HepG2 (cell line): ENCODE results near the gene NHERF2. TPM values are rescaled to one million over a fixed set of nuclear protein-coding genes. Genes with fewer than 3 reads are reported as not detected.

Experiments used
- DNMT1 ChIP-seq: sonication (generic); formaldehyde crosslinking; IDR thresholded peaks from 2 replicates; pipeline ENCODE4 v1.5.1; 2020; ENCODE audit warnings: mild to moderate bottlenecking, missing genetic modification reagents
- DNMT3B ChIP-seq: conservative IDR thresholded peaks from 2 replicates; pipeline ENCODE4 v1.6.1; 2016; ENCODE audit warnings: missing biosample characterization, control low read depth
- FOXK1 ChIP-seq: sonication (generic); formaldehyde crosslinking; IDR thresholded peaks from 2 replicates; pipeline ENCODE4 v1.4.0; 2020; ENCODE audit warnings: low read depth, missing genetic modification reagents, borderline replicate concordance
- POLR2G ChIP-seq: fragments of 200-400 bp; formaldehyde crosslinking; IDR thresholded peaks from 2 replicates; pipeline ENCODE4 v1.6.1; 2018; ENCODE audit warnings: mild to moderate bottlenecking, low read depth, low read length, moderate library complexity
- SAFB2 ChIP-seq: sonication (generic); formaldehyde crosslinking; IDR thresholded peaks from 2 replicates; pipeline ENCODE4 v1.5.1; 2020; ENCODE audit warnings: missing genetic modification reagents, low read depth, mild to moderate bottlenecking, borderline replicate concordance
- SIX4 ChIP-seq: sonication (generic); formaldehyde crosslinking; IDR thresholded peaks from 2 replicates; pipeline ENCODE4 v1.4.0; 2020; ENCODE audit warnings: missing genetic modification reagents
- SRSF4 ChIP-seq: fragments of 200-400 bp; formaldehyde crosslinking; IDR thresholded peaks from one replicate; pipeline ENCODE4 v1.6.1; 2018; ENCODE audit warnings: mild to moderate bottlenecking, low read depth, low read length, moderate library complexity; ENCODE audit not compliant: poor library complexity, severe bottlenecking
- THAP11 ChIP-seq: IDR thresholded peaks from 2 replicates; pipeline ENCODE4 v1.6.1; 2016; ENCODE audit warnings: missing biosample characterization, missing genetic modification reagents
- ZNF326 ChIP-seq: sonication (generic); formaldehyde crosslinking; IDR thresholded peaks from 2 replicates; pipeline ENCODE4 v1.4.0; 2020; ENCODE audit warnings: missing genetic modification reagents, borderline replicate concordance
- ZNF44 ChIP-seq: sonication (generic); formaldehyde crosslinking; IDR thresholded peaks from 2 replicates; pipeline ENCODE4 v1.5.1; 2020; ENCODE audit warnings: mild to moderate bottlenecking, missing genetic modification reagents
- ZNF441 ChIP-seq: sonication (generic); formaldehyde crosslinking; IDR thresholded peaks from 2 replicates; pipeline ENCODE4 v1.7.0; 2021; ENCODE audit warnings: missing genetic modification reagents, borderline replicate concordance
- ZNF543 ChIP-seq: sonication (generic); formaldehyde crosslinking; IDR thresholded peaks from 2 replicates; pipeline ENCODE4 v1.4.0; 2020; ENCODE audit warnings: mild to moderate bottlenecking, missing genetic modification reagents
- ZNF577 ChIP-seq: sonication (generic); formaldehyde crosslinking; IDR thresholded peaks from 2 replicates; pipeline ENCODE4 v1.4.0; 2020; ENCODE audit warnings: mild to moderate bottlenecking, low read depth, missing genetic modification reagents, borderline replicate concordance
- polyA plus RNA-seq, 8 experiments: library from polyadenylated mRNA; depleted of rRNA in 3 of 8; stranded (reverse) in 7 of 8; unstranded in 1 of 8; fragments of >200 nt; fragmentation: Illumina TruSeq in 4 of 8; extraction: Trizol in 4 of 8; gene quantifications; 2 replicates each; pipeline versions ENCODE4 v1.2.1 to v1.2.3, GENCODE V29; 2011 to 2016; ENCODE audit warnings: low read depth in 4 of 8, missing spikeins in 1 of 8, mixed read lengths in 1 of 8; ENCODE audit not compliant: insufficient read depth in 1 of 8
- total RNA-seq, 5 experiments: library from RNA; depleted of rRNA; stranded (reverse); fragments of >200 nt; fragmentation: Illumina TruSeq; extraction: Trizol; gene quantifications; 2 replicates each; pipeline ENCODE4 v1.2.3, GENCODE V29; 2016; ENCODE audit warnings: low read depth in 1 of 5
- TF ChIP-seq, protein P1 (sequence below): sonication (generic); formaldehyde crosslinking; IDR thresholded peaks from 2 replicates; pipeline ENCODE4 v1.5.1; 2020; ENCODE audit warnings: mild to moderate bottlenecking, missing genetic modification reagents
- TF ChIP-seq, protein P2 (sequence below): sonication (generic); formaldehyde crosslinking; IDR thresholded peaks from 2 replicates; pipeline ENCODE4 v1.5.0; 2020; ENCODE audit warnings: mild to moderate bottlenecking, missing genetic modification reagents
- TF ChIP-seq, protein P3 (sequence below): sonication (generic); formaldehyde crosslinking; IDR thresholded peaks from 2 replicates; pipeline ENCODE4 v1.5.0; 2020; ENCODE audit warnings: missing genetic modification reagents
- TF ChIP-seq, protein P4 (sequence below): sonication (generic); formaldehyde crosslinking; IDR thresholded peaks from 2 replicates; pipeline ENCODE4 v1.5.1; 2020; ENCODE audit warnings: missing genetic modification reagents, mild to moderate bottlenecking, borderline replicate concordance
- TF ChIP-seq, protein P5 (sequence below): sonication (generic); formaldehyde crosslinking; IDR thresholded peaks from 2 replicates; pipeline ENCODE4 v1.4.0; 2020; ENCODE audit warnings: mild to moderate bottlenecking, low read depth, missing genetic modification reagents

NHERF2 gene
- total and polyA plus RNA-seq, 2 of the 13 experiments (the other 11 are each of a cell fraction or from before 2014, with no cell fraction given) = 23.7 to 39.3 TPM

DNA sequence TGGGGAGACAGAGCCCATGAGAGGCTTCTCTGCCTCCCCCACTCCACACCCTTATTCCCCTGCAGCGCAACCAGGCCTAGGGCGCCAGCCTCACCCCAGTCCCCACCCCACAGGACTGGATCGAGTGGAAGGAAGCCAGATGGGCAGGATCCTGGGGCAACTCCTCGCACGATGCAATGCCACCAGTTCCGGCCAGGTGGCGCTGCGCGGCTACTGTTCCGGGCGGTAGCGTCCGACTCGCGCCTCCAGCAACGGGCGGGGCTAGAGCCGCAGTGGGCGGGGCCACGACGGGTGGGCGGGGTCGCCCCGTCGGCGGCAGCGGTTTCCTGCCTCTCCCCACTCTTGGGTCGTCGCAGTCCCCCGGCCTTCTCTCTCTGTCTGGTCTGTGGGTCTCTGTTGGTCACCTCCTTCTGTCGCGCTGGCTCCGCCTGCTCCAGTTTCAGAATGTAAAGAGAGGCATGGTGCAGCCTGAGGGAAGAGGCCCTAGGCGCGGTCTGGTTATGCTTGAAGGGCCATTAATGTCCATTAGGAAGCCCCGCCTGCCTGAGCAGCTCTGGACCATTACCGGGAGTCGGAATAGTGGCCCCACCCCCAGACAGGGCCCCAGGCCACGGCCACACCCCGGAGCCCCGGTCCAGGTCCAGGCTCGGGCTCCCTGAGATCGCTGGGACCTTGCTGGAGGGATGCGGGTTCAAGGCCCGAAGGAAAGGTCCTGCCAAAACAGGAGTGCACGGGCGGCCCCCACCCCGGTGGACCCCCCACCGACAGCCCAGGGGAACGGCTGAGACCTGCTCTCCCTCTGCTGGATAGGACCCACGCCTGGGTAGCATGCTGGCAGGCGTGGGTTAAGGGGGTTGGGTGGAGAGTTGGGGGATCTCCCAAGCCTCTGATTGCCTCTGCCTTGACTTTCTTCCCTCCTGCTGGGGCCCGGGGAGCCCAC is 3.3 kb upstream of the NHERF2 start (continued):
- TF ChIP-seq, protein P1, sequence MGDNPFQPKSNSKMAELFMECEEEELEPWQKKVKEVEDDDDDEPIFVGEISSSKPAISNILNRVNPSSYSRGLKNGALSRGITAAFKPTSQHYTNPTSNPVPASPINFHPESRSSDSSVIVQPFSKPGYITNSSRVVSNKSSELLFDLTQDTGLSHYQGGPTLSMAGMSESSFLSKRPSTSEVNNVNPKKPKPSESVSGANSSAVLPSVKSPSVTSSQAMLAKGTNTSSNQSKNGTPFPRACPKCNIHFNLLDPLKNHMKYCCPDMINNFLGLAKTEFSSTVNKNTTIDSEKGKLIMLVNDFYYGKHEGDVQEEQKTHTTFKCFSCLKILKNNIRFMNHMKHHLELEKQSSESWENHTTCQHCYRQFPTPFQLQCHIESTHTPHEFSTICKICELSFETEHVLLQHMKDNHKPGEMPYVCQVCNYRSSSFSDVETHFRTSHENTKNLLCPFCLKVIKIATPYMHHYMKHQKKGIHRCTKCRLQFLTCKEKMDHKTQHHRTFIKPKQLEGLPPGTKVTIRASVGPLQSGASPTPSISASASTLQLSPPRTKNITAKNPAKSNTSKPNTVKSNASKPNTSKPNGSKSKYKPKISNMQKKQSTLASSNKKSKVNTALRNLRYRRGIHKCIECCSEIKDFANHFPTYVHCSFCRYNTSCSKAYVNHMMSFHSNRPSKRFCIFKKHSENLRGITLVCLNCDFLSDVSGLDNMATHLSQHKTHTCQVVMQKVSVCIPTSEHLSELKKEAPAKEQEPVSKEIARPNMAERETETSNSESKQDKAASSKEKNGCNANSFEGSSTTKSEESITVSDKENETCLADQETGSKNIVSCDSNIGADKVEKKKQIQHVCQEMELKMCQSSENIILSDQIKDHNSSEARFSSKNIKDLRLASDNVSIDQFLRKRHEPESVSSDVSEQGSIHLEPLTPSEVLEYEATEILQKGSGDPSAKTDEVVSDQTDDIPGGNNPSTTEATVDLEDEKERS (CRISPR knock-in tag) = peak; percentile 68; the same call in 1 of the 2 replicates
- TF ChIP-seq SRSF4 (no peak), ZNF543 (no peak), ZNF577 (CRISPR knock-in tag) (no peak), FOXK1 (CRISPR knock-in tag) (0 out of 2 replicates have a peak, but pooled peaks have one; percentile 26), SAFB2 (CRISPR knock-in tag) (no peak), DNMT1 (CRISPR knock-in tag) (no peak), POLR2G (peak; percentile 73), THAP11 (CRISPR knock-in tag) (peak; percentile 87), DNMT3B (CRISPR knock-in tag) (0 out of 2 replicates have a peak, but pooled peaks have one; percentile 29), ZNF44 (CRISPR knock-in tag) (no peak), ZNF326 (CRISPR knock-in tag) (no peak), SIX4 (CRISPR knock-in tag) (no peak), ZNF441 (CRISPR knock-in tag) (no peak)
- TF ChIP-seq, protein P2, sequence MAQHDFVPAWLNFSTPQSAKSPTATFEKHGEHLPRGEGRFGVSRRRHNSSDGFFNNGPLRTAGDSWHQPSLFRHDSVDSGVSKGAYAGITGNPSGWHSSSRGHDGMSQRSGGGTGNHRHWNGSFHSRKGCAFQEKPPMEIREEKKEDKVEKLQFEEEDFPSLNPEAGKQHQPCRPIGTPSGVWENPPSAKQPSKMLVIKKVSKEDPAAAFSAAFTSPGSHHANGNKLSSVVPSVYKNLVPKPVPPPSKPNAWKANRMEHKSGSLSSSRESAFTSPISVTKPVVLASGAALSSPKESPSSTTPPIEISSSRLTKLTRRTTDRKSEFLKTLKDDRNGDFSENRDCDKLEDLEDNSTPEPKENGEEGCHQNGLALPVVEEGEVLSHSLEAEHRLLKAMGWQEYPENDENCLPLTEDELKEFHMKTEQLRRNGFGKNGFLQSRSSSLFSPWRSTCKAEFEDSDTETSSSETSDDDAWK (CRISPR knock-in tag) = no peak
- TF ChIP-seq, protein P3, sequence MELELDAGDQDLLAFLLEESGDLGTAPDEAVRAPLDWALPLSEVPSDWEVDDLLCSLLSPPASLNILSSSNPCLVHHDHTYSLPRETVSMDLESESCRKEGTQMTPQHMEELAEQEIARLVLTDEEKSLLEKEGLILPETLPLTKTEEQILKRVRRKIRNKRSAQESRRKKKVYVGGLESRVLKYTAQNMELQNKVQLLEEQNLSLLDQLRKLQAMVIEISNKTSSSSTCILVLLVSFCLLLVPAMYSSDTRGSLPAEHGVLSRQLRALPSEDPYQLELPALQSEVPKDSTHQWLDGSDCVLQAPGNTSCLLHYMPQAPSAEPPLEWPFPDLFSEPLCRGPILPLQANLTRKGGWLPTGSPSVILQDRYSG (CRISPR knock-in tag) = no peak
- TF ChIP-seq, protein P4, sequence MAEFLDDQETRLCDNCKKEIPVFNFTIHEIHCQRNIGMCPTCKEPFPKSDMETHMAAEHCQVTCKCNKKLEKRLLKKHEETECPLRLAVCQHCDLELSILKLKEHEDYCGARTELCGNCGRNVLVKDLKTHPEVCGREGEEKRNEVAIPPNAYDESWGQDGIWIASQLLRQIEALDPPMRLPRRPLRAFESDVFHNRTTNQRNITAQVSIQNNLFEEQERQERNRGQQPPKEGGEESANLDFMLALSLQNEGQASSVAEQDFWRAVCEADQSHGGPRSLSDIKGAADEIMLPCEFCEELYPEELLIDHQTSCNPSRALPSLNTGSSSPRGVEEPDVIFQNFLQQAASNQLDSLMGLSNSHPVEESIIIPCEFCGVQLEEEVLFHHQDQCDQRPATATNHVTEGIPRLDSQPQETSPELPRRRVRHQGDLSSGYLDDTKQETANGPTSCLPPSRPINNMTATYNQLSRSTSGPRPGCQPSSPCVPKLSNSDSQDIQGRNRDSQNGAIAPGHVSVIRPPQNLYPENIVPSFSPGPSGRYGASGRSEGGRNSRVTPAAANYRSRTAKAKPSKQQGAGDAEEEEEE (CRISPR knock-in tag) = no peak
- TF ChIP-seq, protein P5, sequence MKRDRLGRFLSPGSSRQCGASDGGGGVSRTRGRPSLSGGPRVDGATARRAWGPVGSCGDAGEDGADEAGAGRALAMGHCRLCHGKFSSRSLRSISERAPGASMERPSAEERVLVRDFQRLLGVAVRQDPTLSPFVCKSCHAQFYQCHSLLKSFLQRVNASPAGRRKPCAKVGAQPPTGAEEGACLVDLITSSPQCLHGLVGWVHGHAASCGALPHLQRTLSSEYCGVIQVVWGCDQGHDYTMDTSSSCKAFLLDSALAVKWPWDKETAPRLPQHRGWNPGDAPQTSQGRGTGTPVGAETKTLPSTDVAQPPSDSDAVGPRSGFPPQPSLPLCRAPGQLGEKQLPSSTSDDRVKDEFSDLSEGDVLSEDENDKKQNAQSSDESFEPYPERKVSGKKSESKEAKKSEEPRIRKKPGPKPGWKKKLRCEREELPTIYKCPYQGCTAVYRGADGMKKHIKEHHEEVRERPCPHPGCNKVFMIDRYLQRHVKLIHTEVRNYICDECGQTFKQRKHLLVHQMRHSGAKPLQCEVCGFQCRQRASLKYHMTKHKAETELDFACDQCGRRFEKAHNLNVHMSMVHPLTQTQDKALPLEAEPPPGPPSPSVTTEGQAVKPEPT = no peak
